OCI-LY3 (cell line): Measurements from ENCODE around the gene B4GALT2.

ENCODE experiments used
- CTCF ChIP-seq: fragments of 200-600, 300-600 bp; sonication (generic); IDR thresholded peaks from 2 replicates; pipeline ENCODE4 v1.5.1; 2014; ENCODE audit warnings: antibody characterized with exemption, low read length, low read depth
- EZH2phosphoT487 ChIP-seq: fragments of 200-600 bp; shearing (Covaris generic); IDR thresholded peaks from 2 replicates; pipeline ENCODE4 v1.6.1; 2018; ENCODE audit warnings: antibody characterized with exemption, mixed run types, low read depth

- TF ChIP-seq EZH2phosphoT487 (no peak), CTCF (no peak)
These were observed 25.6 kb upstream of the B4GALT2 start for GRCh38 chr1:43953361-43953760.
